ENCODE data around the gene WDR72.

WDR72 gene

DNA sequence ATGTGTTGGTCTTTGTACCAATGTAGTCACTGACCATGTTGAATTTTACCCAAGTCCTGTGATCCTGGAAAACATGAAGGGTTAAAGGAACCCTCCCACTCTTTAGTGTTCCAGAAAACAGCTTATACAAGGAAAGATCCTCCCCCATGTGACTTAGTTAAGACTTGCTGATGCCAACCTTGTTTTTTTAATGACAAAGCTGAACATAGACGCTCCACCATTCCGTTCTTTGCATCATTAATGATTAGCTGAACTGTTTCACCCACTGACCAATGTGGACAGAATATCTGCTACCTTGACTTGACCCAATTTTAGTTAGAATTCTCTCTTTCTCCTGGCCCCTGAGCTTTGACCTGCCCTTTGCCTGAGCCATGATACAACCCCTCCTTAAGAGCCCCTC is 3.5 kb upstream of the WDR72 start:
- H3K4me3 ChIP-seq (ENCODE audit: low read length), result no peak overlapping the region
- DNase-seq (ENCODE audit: low read depth), result no peak
- TF ChIP-seq, protein P1, sequence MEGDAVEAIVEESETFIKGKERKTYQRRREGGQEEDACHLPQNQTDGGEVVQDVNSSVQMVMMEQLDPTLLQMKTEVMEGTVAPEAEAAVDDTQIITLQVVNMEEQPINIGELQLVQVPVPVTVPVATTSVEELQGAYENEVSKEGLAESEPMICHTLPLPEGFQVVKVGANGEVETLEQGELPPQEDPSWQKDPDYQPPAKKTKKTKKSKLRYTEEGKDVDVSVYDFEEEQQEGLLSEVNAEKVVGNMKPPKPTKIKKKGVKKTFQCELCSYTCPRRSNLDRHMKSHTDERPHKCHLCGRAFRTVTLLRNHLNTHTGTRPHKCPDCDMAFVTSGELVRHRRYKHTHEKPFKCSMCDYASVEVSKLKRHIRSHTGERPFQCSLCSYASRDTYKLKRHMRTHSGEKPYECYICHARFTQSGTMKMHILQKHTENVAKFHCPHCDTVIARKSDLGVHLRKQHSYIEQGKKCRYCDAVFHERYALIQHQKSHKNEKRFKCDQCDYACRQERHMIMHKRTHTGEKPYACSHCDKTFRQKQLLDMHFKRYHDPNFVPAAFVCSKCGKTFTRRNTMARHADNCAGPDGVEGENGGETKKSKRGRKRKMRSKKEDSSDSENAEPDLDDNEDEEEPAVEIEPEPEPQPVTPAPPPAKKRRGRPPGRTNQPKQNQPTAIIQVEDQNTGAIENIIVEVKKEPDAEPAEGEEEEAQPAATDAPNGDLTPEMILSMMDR (conservative IDR thresholded peaks at IDR 0.05; ENCODE audit: low read depth, low read length), result no peak

DNA sequence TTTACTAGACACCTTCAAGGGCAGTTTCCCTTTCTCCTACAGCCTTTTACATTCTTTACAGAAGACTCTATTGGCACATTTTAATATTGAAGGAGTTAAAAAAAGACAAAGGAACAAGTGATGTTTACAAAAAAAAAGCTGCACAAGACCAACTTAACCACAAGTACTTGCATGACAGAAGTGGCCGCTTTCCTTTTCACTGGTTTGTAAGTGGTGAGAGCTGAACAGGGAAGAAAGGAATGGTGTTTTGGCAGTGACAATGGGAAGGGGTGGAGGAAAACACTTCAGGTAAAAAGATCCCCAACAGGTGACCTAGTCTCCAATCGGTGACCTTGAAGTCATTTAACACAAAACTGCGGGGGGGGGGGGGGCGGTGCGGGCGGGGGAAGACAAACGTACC is 1.1 kb downstream of the WDR72 start:
- no peak overlapping the region for H3K4me3 ChIP-seq (ENCODE audit: low read length)
- TF ChIP-seq, protein P1 (conservative IDR thresholded peaks at IDR 0.05; ENCODE audit: low read depth, low read length), result no peak
- DNase-seq (ENCODE audit: low read depth), result no peak

DNA sequence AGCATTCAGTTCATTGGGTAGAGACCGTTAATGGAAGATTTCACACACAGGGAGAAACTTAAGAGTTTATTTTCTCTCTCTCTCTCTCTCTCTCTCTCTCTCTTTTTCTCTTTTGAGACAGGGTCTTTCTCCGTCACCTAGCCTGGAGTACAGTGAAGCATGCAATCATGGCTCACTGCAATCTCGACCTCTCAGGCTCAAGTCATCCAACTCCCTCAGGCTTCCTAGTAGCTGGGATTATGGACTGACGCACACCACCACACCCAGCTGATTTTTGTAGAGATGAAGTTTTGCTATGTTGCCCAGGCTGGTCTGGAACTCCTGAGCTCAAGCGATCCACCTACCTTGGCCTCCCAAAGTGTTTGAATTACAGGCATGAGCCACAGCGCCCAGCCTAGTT is 1.6 kb downstream of the WDR72 start:
- no peak for DNase-seq (ENCODE audit: low read depth)
- TF ChIP-seq, protein P1 (conservative IDR thresholded peaks at IDR 0.05; ENCODE audit: low read depth, low read length), result no peak
- no peak overlapping the region for H3K4me3 ChIP-seq (ENCODE audit: low read length)

DNA sequence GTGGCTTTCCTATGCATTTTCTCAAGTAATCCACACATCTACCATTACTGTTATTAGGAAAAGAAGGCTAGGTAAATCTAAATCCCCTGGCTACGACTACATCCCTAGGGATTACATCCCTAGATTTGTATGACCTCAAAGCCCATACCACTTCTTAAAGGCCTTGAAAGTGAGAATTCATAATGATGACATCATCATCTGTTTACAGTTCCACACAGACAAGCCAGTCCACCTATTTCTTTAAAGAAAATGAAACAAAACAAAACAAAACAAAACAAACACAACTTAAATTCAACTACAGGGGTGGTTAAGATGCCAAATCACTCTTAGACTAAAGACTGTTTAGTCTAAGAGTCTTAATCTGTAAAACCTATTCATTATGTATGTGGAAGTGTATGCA is 5.7 kb downstream of the WDR72 start:
- H3K4me3 ChIP-seq (ENCODE audit: low read length), result no peak overlapping the region
- no peak for DNase-seq (ENCODE audit: low read depth)
- TF ChIP-seq, protein P1 (conservative IDR thresholded peaks at IDR 0.05; ENCODE audit: low read depth, low read length), result no peak

DNA sequence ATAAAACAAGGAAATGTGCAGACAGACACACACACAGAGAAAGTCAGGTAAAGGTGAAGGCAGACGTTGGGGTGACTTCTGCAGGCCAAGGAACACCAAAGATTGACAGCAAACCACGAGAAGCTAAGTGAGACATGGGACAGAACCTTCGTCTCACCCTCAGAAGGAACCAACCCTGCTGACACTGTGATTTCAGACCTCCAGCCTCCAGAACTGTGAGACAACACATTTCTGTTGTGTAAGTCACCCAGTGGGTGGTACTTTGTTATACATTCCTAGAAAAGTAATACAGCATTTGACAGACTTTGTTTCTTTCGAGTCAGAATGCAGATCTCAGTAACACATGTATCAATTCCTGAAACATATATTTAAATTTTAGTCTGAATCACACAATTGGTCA is 7.1 kb downstream of the WDR72 start:
- H3K4me3 ChIP-seq (ENCODE audit: low read length), result no peak overlapping the region
- no peak for DNase-seq (ENCODE audit: low read depth)
- TF ChIP-seq, protein P1 (conservative IDR thresholded peaks at IDR 0.05; ENCODE audit: low read depth, low read length), result no peak

DNA sequence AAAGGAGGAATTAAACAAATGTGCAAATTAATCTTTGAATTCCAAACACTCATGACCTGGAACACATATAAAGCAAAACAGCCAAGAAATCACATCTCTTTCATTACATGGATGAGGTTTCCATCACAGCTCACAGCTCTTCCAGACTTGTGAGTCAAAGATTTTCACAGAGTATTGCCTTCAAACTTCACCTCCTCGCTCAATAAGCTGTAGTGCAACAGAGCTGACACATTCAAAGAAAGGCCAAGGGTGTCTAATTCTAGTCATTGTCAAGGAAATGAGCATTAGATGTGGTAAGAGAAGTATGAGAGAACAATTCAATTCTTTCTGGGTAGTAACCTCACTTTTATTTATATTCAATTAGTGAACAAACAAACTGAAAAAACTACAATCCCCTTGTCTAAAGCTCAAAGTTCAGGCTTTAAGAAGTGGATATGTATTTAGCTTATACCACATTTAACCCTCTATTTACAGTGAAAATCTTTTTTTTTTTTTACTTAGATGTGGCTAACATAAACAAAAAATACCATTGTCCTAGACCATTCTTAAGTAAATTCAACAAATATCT is 11.9 kb downstream of the WDR72 start:
- TF ChIP-seq, protein P1 (conservative IDR thresholded peaks at IDR 0.05; ENCODE audit: low read depth, low read length), result no peak
- no peak overlapping the region for H3K4me3 ChIP-seq (ENCODE audit: low read length)
- DNase-seq (ENCODE audit: low read depth), result no peak

DNA sequence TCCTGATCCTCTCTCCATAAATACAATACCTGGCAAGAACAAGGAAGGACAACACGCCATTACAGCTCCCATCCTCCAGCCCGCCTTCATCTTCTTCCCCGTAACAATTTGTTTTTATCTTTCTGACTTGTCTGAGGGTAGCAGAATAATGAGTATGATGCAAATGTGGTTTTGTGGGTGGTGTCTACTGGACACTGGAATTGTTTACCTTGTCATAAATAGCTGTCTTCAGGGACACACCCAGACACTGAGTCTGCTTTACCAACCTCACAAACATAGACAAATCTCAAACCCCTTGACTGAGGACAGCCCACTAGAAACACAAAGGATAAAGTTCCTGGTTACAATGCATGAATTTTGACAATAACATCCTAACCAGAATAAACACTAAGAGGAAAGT is 13.4 kb downstream of the WDR72 start:
- DNase-seq (ENCODE audit: low read depth), result no peak
- H3K4me3 ChIP-seq (ENCODE audit: low read length), result no peak overlapping the region
- TF ChIP-seq, protein P1 (conservative IDR thresholded peaks at IDR 0.05; ENCODE audit: low read depth, low read length), result no peak

Data from retinal pigment epithelial cell (primary cell).